PC-9 (cell line): ENCODE results near the gene FNDC5. TPM values are rescaled to one million over a fixed set of nuclear protein-coding genes. Genes with fewer than 3 reads are reported as not detected.

Experiments
- BruUV-seq: library from RNA; stranded (reverse); fragments of 400-500 nt; replicated peaks from 2 replicates; lab custom pipeline; 2021; lab: Mats Ljungman, UMichigan
- CTCF ChIA-PET: fragments of 300-600 bp; sonication (Branson Sonifier 250); formaldehyde crosslinking; loops from one replicate; lab custom pipeline; 2022; ENCODE audit warnings: antibody characterized with exemption; lab: Charles Lee
- POLR2A ChIA-PET: fragments of 300-600 bp; sonication (Branson Sonifier 250); formaldehyde crosslinking; loops from one replicate; lab custom pipeline; 2022; ENCODE audit warnings: antibody characterized with exemption; ENCODE audit not compliant: unreplicated experiment; lab: Charles Lee
- DNase-seq, 2 experiments: peaks; one replicate each; pipeline versions ENCODE4 v3.0.0 to v3.0.0-alpha.2; 2015 to 2022; ENCODE audit warnings: mixed read lengths in 1 of 2
- H2AFZ ChIP-seq: fragments of 200-600 bp; sonication (generic); 2 replicates; pipeline ENCODE4 v1.8.1; 2017; ENCODE audit warnings: antibody characterized with exemption
- H3F3A ChIP-seq: fragments of 200-600 bp; sonication (generic); 2 replicates; pipeline ENCODE4 v1.8.1; 2017; ENCODE audit warnings: antibody characterized with exemption, mild to moderate bottlenecking, low read depth; ENCODE audit not compliant: insufficient read depth
- H3K27ac ChIP-seq: fragments of 200-600 bp; sonication (generic); 2 replicates; pipeline ENCODE4 v1.6.1; 2016; ENCODE audit warnings: mixed run types
- H3K27me3 ChIP-seq: fragments of 200-600 bp; sonication (generic); 2 replicates; pipeline ENCODE4 v1.6.1; 2016; ENCODE audit warnings: low read depth, mixed run types; ENCODE audit not compliant: insufficient read depth
- H3K36me3 ChIP-seq: fragments of 200-600 bp; sonication (generic); 2 replicates; pipeline ENCODE4 v1.6.1; 2016; ENCODE audit warnings: low read depth, mixed run types
- H3K4me1 ChIP-seq: fragments of 200-600 bp; sonication (generic); replicated peaks from 2 replicates; pipeline ENCODE4 v1.6.1; 2016; ENCODE audit warnings: mixed run types; ENCODE audit not compliant: insufficient read depth
- H3K4me2 ChIP-seq: fragments of 200-600 bp; sonication (generic); 2 replicates; pipeline ENCODE4 v1.6.1; 2017; ENCODE audit warnings: mixed run types
- H3K4me3 ChIP-seq: fragments of 200-600 bp; sonication (generic); 2 replicates; pipeline ENCODE4 v1.6.1; 2016; ENCODE audit warnings: mixed run types
- H3K79me2 ChIP-seq: fragments of 200-600 bp; sonication (generic); 2 replicates; pipeline ENCODE4 v1.6.1; 2017; ENCODE audit warnings: low read depth, mixed run types
- H3K9me2 ChIP-seq: fragments of 200-600 bp; sonication (generic); 2 replicates; pipeline ENCODE4 v1.8.1; 2017; ENCODE audit warnings: mild to moderate bottlenecking; ENCODE audit not compliant: insufficient read depth
- H3K9me3 ChIP-seq: fragments of 200-600 bp; sonication (generic); 2 replicates; pipeline ENCODE4 v1.8.1; 2016; ENCODE audit warnings: low read depth; ENCODE audit not compliant: insufficient read depth
- H4K20me1 ChIP-seq: fragments of 200-600 bp; sonication (generic); 2 replicates; pipeline ENCODE4 v1.8.1; 2017; ENCODE audit not compliant: insufficient read depth
- EZH2 ChIP-seq: fragments of 200-600 bp; sonication (generic); IDR thresholded peaks from 2 replicates; pipeline ENCODE4 v1.8.0; 2017; ENCODE audit warnings: antibody characterized with exemption, low read depth
- intact Hi-C: fragments of 100-400 bp; cut with micrococcal nuclease; formaldehyde crosslinking; loops from one replicate; pipeline ENCODE4 v1.10.0; 2022; ENCODE audit not compliant: unreplicated experiment
- total RNA-seq: library from RNA; stranded (reverse); gene quantifications from 2 replicates; pipeline ENCODE4 v1.2.3, GENCODE V29; 2021
- TF ChIP-seq, protein P1 (sequence below): fragments of 200-600 bp; sonication (generic); conservative IDR thresholded peaks from 2 replicates; pipeline ENCODE4 v1.6.1; 2017; ENCODE audit warnings: mixed run types, antibody characterized with exemption, mild to moderate bottlenecking, moderate library complexity

Gene FNDC5
- total RNA-seq, 1 experiment from 2014 or later, result not detected

DNA sequence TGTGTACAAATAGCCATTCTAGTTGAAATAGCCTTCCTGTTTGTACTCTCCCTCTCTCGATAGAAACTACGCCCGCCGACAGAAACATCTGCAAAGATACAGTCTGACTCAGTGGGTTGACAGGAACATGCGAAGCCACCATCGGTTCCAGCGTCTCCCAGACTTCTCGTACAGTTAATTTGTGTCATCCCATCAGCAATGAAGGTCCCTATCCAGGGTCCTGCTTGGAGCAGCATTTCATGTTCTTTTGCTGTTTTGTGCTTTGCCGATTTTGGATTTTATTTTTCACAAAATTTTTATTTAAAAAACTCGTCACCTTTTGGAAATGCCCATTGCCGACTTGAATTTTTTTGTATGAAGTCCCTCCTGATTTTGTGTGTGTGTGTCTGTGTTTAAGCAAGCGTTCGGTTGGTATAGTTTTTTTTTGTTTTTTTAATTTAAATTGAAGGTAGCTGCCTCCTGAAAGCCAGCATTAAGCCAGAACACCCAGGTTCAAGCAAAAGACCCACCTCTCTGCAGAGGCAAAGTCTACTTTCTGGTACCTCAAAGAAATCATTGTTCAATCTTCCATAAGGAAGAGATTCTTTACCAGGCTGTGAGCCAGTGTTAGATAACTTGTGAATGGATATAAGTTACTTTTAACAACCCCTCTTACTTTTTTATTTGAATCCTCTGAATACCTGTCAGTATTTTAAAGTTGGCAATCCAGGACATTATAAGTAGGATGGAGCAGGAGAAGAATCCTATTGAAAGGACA is 14.7 kb downstream of the FNDC5 start:
- no peak for DNase-seq
- ChIA-PET CTCF (no interaction called here), POLR2A (no interaction called here)
- Histone ChIP-seq H3K27me3 (no peaks in the 10 kb centered on the region), H3K9me3 (no peaks in the 10 kb centered on the region), H3K9me2 (no peaks in the 10 kb centered on the region), H3F3A (peaks cover 4% of the 10 kb centered on the region; the same call in 1 of the 2 replicates), H3K27ac (no peak overlapping the region), H2AFZ (no peak overlapping the region), H3K4me3 (no peak overlapping the region), H3K4me1 (no peaks in the 10 kb centered on the region), H3K4me2 (no peak overlapping the region), H3K36me3 (peaks cover 23% of the 10 kb centered on the region), H3K79me2 (no peaks in the 10 kb centered on the region), H4K20me1 (no peaks in the 10 kb centered on the region)
- TF ChIP-seq, protein P1, sequence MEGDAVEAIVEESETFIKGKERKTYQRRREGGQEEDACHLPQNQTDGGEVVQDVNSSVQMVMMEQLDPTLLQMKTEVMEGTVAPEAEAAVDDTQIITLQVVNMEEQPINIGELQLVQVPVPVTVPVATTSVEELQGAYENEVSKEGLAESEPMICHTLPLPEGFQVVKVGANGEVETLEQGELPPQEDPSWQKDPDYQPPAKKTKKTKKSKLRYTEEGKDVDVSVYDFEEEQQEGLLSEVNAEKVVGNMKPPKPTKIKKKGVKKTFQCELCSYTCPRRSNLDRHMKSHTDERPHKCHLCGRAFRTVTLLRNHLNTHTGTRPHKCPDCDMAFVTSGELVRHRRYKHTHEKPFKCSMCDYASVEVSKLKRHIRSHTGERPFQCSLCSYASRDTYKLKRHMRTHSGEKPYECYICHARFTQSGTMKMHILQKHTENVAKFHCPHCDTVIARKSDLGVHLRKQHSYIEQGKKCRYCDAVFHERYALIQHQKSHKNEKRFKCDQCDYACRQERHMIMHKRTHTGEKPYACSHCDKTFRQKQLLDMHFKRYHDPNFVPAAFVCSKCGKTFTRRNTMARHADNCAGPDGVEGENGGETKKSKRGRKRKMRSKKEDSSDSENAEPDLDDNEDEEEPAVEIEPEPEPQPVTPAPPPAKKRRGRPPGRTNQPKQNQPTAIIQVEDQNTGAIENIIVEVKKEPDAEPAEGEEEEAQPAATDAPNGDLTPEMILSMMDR, result no peak
- no peak for TF ChIP-seq EZH2
- no TSS peak for BruUV-seq
- intact Hi-C loops, result no loop called here

GRCh38 chr1:32848354-32849063 is 22.2 kb downstream of the FNDC5 start:
- no TSS peak for BruUV-seq
- no peaks in the 10 kb centered on the region for H3K79me2 ChIP-seq
- TF ChIP-seq, protein P1, result no peak
- no peak for TF ChIP-seq EZH2
- intact Hi-C loops, result no loop called here
- H3K4me1 ChIP-seq, result no peaks in the 10 kb centered on the region
- H3K4me3 ChIP-seq, result no peak overlapping the region
- H3K9me2 ChIP-seq, result no peaks in the 10 kb centered on the region
- ChIA-PET POLR2A (no interaction called here), CTCF (no interaction called here)
- DNase-seq, result no peak
- peaks cover 6% of the 10 kb centered on the region for H3F3A ChIP-seq
- no peak overlapping the region for H3K27ac ChIP-seq
- H3K36me3 ChIP-seq, result peaks cover 22% of the 10 kb centered on the region
- no peaks in the 10 kb centered on the region for H3K9me3 ChIP-seq
- H2AFZ ChIP-seq, result no peak overlapping the region
- no peaks in the 10 kb centered on the region for H3K27me3 ChIP-seq
- H4K20me1 ChIP-seq, result 0 out of 2 replicates have a peak, but pooled peaks cover 6% of the 10 kb centered on the region
- no peak overlapping the region for H3K4me2 ChIP-seq

- Histone ChIP-seq H3K4me3 (no peak overlapping the region), H3K4me2 (no peak overlapping the region), H4K20me1 (no peaks in the 10 kb centered on the region), H3K9me3 (no peaks in the 10 kb centered on the region), H3K9me2 (no peaks in the 10 kb centered on the region), H3K4me1 (no peaks in the 10 kb centered on the region), H3K27ac (no peak overlapping the region), H3F3A (peaks cover 5% of the 10 kb centered on the region; the same call in 1 of the 2 replicates), H3K36me3 (peaks cover 33% of the 10 kb centered on the region), H2AFZ (no peak overlapping the region), H3K79me2 (no peaks in the 10 kb centered on the region), H3K27me3 (no peaks in the 10 kb centered on the region)
- POLR2A ChIA-PET, result no interaction called here
- CTCF ChIA-PET, result no interaction called here
- TF ChIP-seq EZH2, result no peak
- TF ChIP-seq, protein P1, result no peak
- intact Hi-C loops, result no loop called here
- DNase-seq, result no peak
- no TSS peak for BruUV-seq
These were observed 38.8 kb downstream of the FNDC5 start for GRCh38 chr1:32831878-32832277.
